22Rv1 (cell line): ENCODE measurements around the gene SYTL4.

Experiments
- ZFX ChIP-seq: fragments of 450-650 bp; IDR thresholded peaks from 2 replicates; pipeline ENCODE4 v1.6.1; 2017; ENCODE audit warnings: antibody characterized with exemption, borderline replicate concordance
- TF ChIP-seq, protein P1 (sequence below): fragments of 450-650 bp; IDR thresholded peaks from 2 replicates; pipeline ENCODE4 v1.5.1; 2017; ENCODE audit warnings: mild to moderate bottlenecking

DNA sequence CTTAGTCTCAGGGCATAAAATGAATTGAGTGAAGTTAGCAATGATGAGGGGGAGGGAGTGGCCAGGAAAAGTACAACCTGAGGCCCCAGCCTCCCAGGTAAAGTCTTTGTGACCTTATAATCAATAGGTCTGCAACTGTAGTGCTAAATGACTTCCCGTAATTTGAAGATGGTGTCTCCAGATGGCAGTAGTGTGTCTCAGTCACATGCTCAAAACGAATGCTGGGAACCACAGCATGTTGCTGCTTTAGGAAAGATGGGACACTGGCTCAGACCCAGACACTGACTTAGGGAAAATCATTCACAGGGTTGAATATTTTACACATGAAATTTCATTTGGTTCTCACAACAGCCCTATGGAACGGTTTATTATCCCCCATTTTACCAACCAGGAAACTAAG is 77.7 kb downstream of the SYTL4 start:
- TF ChIP-seq, protein P1, sequence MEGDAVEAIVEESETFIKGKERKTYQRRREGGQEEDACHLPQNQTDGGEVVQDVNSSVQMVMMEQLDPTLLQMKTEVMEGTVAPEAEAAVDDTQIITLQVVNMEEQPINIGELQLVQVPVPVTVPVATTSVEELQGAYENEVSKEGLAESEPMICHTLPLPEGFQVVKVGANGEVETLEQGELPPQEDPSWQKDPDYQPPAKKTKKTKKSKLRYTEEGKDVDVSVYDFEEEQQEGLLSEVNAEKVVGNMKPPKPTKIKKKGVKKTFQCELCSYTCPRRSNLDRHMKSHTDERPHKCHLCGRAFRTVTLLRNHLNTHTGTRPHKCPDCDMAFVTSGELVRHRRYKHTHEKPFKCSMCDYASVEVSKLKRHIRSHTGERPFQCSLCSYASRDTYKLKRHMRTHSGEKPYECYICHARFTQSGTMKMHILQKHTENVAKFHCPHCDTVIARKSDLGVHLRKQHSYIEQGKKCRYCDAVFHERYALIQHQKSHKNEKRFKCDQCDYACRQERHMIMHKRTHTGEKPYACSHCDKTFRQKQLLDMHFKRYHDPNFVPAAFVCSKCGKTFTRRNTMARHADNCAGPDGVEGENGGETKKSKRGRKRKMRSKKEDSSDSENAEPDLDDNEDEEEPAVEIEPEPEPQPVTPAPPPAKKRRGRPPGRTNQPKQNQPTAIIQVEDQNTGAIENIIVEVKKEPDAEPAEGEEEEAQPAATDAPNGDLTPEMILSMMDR = peak; percentile 26
- no peak for TF ChIP-seq ZFX
